Measurements from ENCODE around the gene SMG7.

Gene SMG7

DNA sequence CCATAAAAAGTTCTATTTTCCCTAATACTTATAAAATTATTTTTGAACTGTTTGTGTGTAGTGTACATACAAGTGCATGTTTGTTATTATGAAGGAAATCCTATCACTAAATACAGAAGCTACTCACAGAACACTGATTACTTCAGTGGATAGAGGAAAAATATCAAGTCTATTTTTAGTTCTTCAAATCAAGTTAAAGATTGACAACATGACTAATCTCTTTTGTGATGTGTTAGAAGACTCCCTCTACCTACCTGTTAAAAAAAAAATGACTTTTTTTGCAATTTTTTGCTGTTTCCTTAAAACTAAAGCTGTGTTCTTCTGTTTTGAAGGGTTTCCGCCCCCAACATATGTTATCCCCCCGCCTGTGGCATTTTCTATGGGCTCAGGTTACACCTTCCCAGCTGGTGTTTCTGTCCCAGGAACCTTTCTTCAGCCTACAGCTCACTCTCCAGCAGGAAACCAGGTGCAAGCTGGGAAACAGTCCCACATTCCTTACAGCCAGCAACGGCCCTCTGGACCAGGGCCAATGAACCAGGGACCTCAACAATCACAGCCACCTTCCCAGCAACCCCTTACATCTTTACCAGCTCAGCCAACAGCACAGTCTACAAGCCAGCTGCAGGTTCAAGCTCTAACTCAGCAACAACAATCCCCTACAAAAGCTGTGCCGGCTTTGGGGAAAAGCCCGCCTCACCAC lies 72.4 kb downstream of the SMG7 start:
- H3K4me3 ChIP-seq (ENCODE audit: low read length): no peak overlapping the region
- DNase-seq (ENCODE audit: low read depth): no peak
- no peak for TF ChIP-seq CTCF (IDR thresholded peaks at IDR 0.05; ENCODE audit: insufficient read depth, low read depth, low read length, missing control alignments)

GRCh38 chr1:183546427-183546826 lies 74.1 kb downstream of the SMG7 start:
- no peak for DNase-seq (ENCODE audit: low read depth)
- no peak for TF ChIP-seq CTCF (IDR thresholded peaks at IDR 0.05; ENCODE audit: insufficient read depth, low read depth, low read length, missing control alignments)

DNA sequence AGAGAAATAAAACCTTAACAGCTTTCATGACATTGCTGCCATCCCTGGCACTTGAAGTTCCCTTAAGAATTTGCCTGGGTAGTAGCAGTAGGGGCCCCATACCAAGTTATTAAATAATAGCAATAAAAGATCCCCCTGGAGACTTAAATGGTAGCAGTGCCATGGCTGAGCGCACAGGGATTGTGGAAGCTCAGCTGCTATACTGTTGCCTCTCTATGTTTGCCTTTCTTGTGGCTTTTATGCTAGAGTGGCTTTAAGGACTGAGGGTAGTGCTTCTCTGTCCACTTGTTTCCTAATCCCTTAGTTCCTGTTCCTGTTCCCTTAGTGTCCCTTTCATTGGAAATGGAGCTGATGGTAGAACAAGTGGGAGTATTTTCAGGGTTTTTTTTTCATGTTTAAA lies 75.8 kb downstream of the SMG7 start:
- TF ChIP-seq CTCF (IDR thresholded peaks at IDR 0.05; ENCODE audit: insufficient read depth, low read depth, low read length, missing control alignments): no peak
- no peak for DNase-seq (ENCODE audit: low read depth)
- H3K4me3 ChIP-seq (ENCODE audit: low read length): no peak overlapping the region

More at GRCh38 chr1:183546427-183546826, 74.1 kb downstream of the SMG7 start:
- H3K4me3 ChIP-seq (ENCODE audit: low read length): no peak overlapping the region

GRCh38 chr1:183550915-183551314 lies 78.6 kb downstream of the SMG7 start:
- no peak overlapping the region for H3K4me3 ChIP-seq (ENCODE audit: low read length)
- TF ChIP-seq CTCF (IDR thresholded peaks at IDR 0.05; ENCODE audit: insufficient read depth, low read depth, low read length, missing control alignments): no peak
- DNase-seq (ENCODE audit: low read depth): no peak

- no peak for TF ChIP-seq CTCF (IDR thresholded peaks at IDR 0.05; ENCODE audit: insufficient read depth, low read depth, low read length, missing control alignments)
- no peak for DNase-seq (ENCODE audit: low read depth)
- no peak overlapping the region for H3K4me3 ChIP-seq (ENCODE audit: low read length)
These were observed 79.6 kb downstream of the SMG7 start for GRCh38 chr1:183551924-183552323.

DNA sequence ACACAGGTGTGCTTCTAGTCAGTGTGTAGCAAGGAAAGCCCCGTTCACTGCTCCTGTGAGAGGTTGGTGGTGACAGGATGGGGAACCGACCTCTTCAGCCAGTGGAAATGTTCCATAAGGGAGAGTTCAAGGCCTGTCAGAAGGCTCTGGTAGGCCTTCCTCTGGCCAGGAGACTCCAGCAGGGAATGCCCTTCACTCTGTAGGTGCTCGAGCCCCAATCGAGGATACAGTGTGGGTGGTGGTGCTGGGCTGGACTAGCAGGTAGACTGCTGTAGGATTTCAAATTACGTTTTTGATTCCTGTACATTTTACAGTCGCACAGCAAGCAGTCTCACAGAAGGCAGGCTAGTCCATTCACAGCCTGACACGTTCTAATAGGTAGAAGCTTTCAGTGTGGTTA lies 80.1 kb downstream of the SMG7 start:
- TF ChIP-seq CTCF (IDR thresholded peaks at IDR 0.05; ENCODE audit: insufficient read depth, low read depth, low read length, missing control alignments): no peak
- DNase-seq (ENCODE audit: low read depth): no peak
- no peak overlapping the region for H3K4me3 ChIP-seq (ENCODE audit: low read length)

DNA sequence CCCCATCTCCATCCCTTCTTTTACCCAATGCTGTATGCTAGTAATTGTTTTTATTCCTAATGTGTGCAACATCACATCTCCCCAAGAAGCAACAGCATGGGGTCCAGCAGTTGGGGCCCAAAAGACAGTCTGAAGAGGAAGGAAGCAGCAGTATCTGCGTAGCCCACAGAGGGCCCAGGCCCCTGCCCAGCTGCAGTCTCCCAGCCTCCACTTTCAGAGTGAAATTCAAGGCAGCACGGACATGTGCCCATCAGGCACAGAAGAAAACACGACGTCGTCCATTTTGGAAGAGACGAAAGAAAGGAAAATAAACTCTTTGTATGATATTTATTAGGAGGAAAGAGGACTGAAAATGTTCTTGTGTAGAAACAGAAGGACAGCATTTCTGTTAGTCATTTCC lies 80.6 kb downstream of the SMG7 start:
- H3K4me3 ChIP-seq (ENCODE audit: low read length): no peak overlapping the region
- TF ChIP-seq CTCF (IDR thresholded peaks at IDR 0.05; ENCODE audit: insufficient read depth, low read depth, low read length, missing control alignments): no peak
- DNase-seq (ENCODE audit: low read depth): no peak
